ENCODE results near the gene ZMYND8.

- TF ChIP-seq YY1 (tag by site-specific recombination; IDR thresholded peaks at IDR 0.05) (no peak), PBX3 (CRISPR knock-in tag; IDR thresholded peaks at IDR 0.05) (no peak), ZBTB8A (tag by site-specific recombination; IDR thresholded peaks at IDR 0.05) (no peak), CTCF (tag by site-specific recombination; IDR thresholded peaks at IDR 0.05) (no peak), ZBTB7A (tag by site-specific recombination; IDR thresholded peaks at IDR 0.05; ENCODE audit: low read depth) (no peak), ZNF433 (tag by site-specific recombination; IDR thresholded peaks at IDR 0.05; ENCODE audit: low read depth) (no peak), ZNF548 (tag by site-specific recombination; IDR thresholded peaks at IDR 0.05) (no peak), ZBTB44 (tag by site-specific recombination; IDR thresholded peaks at IDR 0.05) (no peak), ZNF121 (tag by site-specific recombination; IDR thresholded peaks at IDR 0.05) (no peak)
These were observed 2.1 kb downstream of the ZMYND8 start for GRCh38 chr20:47354464-47354713.

All from HEK293 (cell line).